CD14-positive monocyte (primary cell): ENCODE results near the gene DNAJB14. TPM values are rescaled to one million over a fixed set of nuclear protein-coding genes. Genes with fewer than 3 reads are reported as not detected.

Experiments
- DNase-seq, 3 donors: peaks; one replicate each; pipeline ENCODE4 v3.0.0-alpha.2; 2011 to 2022
- H2AFZ ChIP-seq: 2 replicates; pipeline ENCODE4 v1.6.0; 2012; ENCODE audit warnings: mild to moderate bottlenecking, low read depth, low read length, inconsistent platforms; ENCODE audit not compliant: insufficient read depth, poor library complexity, severe bottlenecking
- H3K27ac ChIP-seq, 2 donors: 1 replicate in 1 of 2; 2 replicates in 1 of 2; pipeline ENCODE4 v1.5.1; 2012 to 2013; ENCODE audit warnings: low read length in 2 of 2, control low read depth in 1 of 2, inconsistent platforms in 1 of 2, low read depth in 1 of 2, mild to moderate bottlenecking in 1 of 2
- H3K27me3 ChIP-seq, 2 donors: one replicate each; pipeline versions ENCODE4 v1.6.0 to v1.6.1; 2011 to 2013; ENCODE audit warnings: low read length in 2 of 2; ENCODE audit not compliant: control insufficient read depth in 2 of 2, insufficient read depth in 2 of 2
- H3K36me3 ChIP-seq, 2 donors: replicated peaks in 1 of 2; 1 replicate in 1 of 2; 2 replicates in 1 of 2; pipeline versions ENCODE4 v1.5.1 to v1.6.1; 2012 to 2013; ENCODE audit warnings: low read length in 2 of 2, control low read depth in 1 of 2, inconsistent platforms in 1 of 2, mild to moderate bottlenecking in 1 of 2; ENCODE audit not compliant: insufficient read depth in 2 of 2, control insufficient read depth in 1 of 2
- H3K4me1 ChIP-seq, 2 donors: 1 replicate in 1 of 2; 2 replicates in 1 of 2; pipeline versions ENCODE4 v1.5.1 to v1.6.1; 2012 to 2013; ENCODE audit warnings: low read length in 2 of 2, control low read depth in 1 of 2, inconsistent platforms in 1 of 2, mild to moderate bottlenecking in 1 of 2, moderate library complexity in 1 of 2; ENCODE audit not compliant: insufficient read depth in 2 of 2, control insufficient read depth in 1 of 2
- H3K4me2 ChIP-seq: replicated peaks from 2 replicates; pipeline ENCODE3; 2012; ENCODE audit warnings: low read length, moderate library complexity, mild to moderate bottlenecking; ENCODE audit not compliant: poor library complexity, severe bottlenecking; ENCODE audit errors: extremely low read depth
- H3K4me3 ChIP-seq, 3 experiments: fragments of 200-600 bp in 1 of 3; sonication (generic) in 1 of 3; replicated peaks in 1 of 3; 1 replicate in 2 of 3; 2 replicates in 1 of 3; pipeline ENCODE4 v1.5.1; 2011 to 2013; ENCODE audit warnings: low read length in 3 of 3, mild to moderate bottlenecking in 3 of 3, control low read depth in 2 of 3, low read depth in 2 of 3, inconsistent platforms in 1 of 3, moderate library complexity in 1 of 3
- H3K79me2 ChIP-seq: 2 replicates; pipeline ENCODE4 v1.6.0; 2012; ENCODE audit warnings: mild to moderate bottlenecking, control low read depth, inconsistent platforms, low read length, moderate library complexity; ENCODE audit not compliant: insufficient read depth
- H3K9ac ChIP-seq: 2 replicates; pipeline ENCODE4 v1.6.0; 2017; ENCODE audit warnings: low read length, mild to moderate bottlenecking; ENCODE audit not compliant: insufficient read depth, poor library complexity, severe bottlenecking
- H3K9me3 ChIP-seq, 2 donors: replicated peaks in 1 of 2; 1 replicate in 1 of 2; 2 replicates in 1 of 2; pipeline versions ENCODE4 v1.5.1 to v1.6.1; 2012 to 2013; ENCODE audit warnings: low read length in 2 of 2, control low read depth in 1 of 2; ENCODE audit not compliant: control insufficient read depth in 1 of 2, insufficient read depth in 1 of 2
- H4K20me1 ChIP-seq: 2 replicates; pipeline ENCODE4 v1.6.0; 2012; ENCODE audit warnings: mild to moderate bottlenecking, low read length, control low read depth, moderate library complexity; ENCODE audit not compliant: insufficient read depth
- H3K27ac Mint-ChIP-seq, 7 donors: one replicate each; pipeline ENCODE4 v1.8.0; 2020; ENCODE audit warnings: mild to moderate bottlenecking in 7 of 7, mixed read lengths in 7 of 7, moderate library complexity in 6 of 7, inconsistent platforms in 2 of 7
- H3K27me3 Mint-ChIP-seq, 3 donors: one replicate each; pipeline ENCODE4 v1.8.0; 2021 to 2022; ENCODE audit warnings: low read depth in 3 of 3, mild to moderate bottlenecking in 3 of 3, mixed read lengths in 3 of 3, moderate library complexity in 3 of 3, inconsistent platforms in 1 of 3
- H3K36me3 Mint-ChIP-seq, 2 donors: one replicate each; pipeline ENCODE4 v1.8.0; 2020; ENCODE audit warnings: mixed read lengths in 2 of 2, inconsistent platforms in 1 of 2, mild to moderate bottlenecking in 1 of 2
- H3K4me1 Mint-ChIP-seq: one replicate; pipeline ENCODE4 v1.8.0; 2020; ENCODE audit warnings: mild to moderate bottlenecking, mixed read lengths
- H3K4me3 Mint-ChIP-seq, 2 donors: one replicate each; pipeline ENCODE4 v1.8.0; 2020; ENCODE audit warnings: mild to moderate bottlenecking in 2 of 2, mixed read lengths in 2 of 2, moderate library complexity in 1 of 2
- H3K9me3 Mint-ChIP-seq, 7 donors: one replicate each; pipeline ENCODE4 v1.8.0; 2020 to 2022; ENCODE audit warnings: mixed read lengths in 7 of 7, mild to moderate bottlenecking in 6 of 7, moderate library complexity in 6 of 7, inconsistent platforms in 2 of 7
- WGBS: methylation state at CpG from one replicate; pipeline ENCODE4 v1.1.5; 2013; ENCODE audit warnings: missing lambda C conversion rate; ENCODE audit not compliant: insufficient coverage; 5-methylcytosine and 5-hydroxymethylcytosine counted together
- intact Hi-C, 2 donors: fragments of 100-400 bp; cut with micrococcal nuclease; formaldehyde crosslinking; loops; one replicate each; pipeline versions ENCODE4 v1.15.0 to v1.15.1; 2023
- polyA plus RNA-seq, 3 donors: library from polyadenylated mRNA; depleted of rRNA in 1 of 3; unstranded in 2 of 3; stranded (reverse) in 1 of 3; fragments of 300-500 nt in 2 of 3; fragments of >200 nt in 1 of 3; fragmentation: Illumina TruSeq in 2 of 3; gene quantifications; 1 replicate in 2 of 3; 2 replicates in 1 of 3; pipeline ENCODE4 v1.2.3, GENCODE V29; 2012 to 2021
- TF ChIP-seq, protein P1 (sequence below): fragments of 200-600 bp; IDR thresholded peaks from one replicate; pipeline ENCODE4 v1.8.0; 2022; ENCODE audit warnings: antibody characterized with exemption, mild to moderate bottlenecking

DNAJB14 gene
- polyA plus RNA-seq, 3 donors: 15.6 to 21.4 (median 21.4) TPM

- intact Hi-C loops: no loop called here
- peaks cover 47 to 63% of the 10 kb centered on the region in 2 donors for H3K4me1 ChIP-seq
- no peak overlapping the region for H2AFZ ChIP-seq
- H4K20me1 ChIP-seq: peaks cover 30% of the 10 kb centered on the region
- peak overlapping the region; percentile 45 for H3K4me2 ChIP-seq
- peak in 2 of 3 donors; percentile 77 to 79 for DNase-seq
- peaks cover 0 to 2% (median 0%) of the 10 kb centered on the region in 7 donors for H3K9me3 Mint-ChIP-seq
- 10% methylated on average over 3 of the region's 10 CpGs for whole genome bisulfite sequencing
- H3K27me3 ChIP-seq: no peaks in the 10 kb centered on the region
- H3K27me3 Mint-ChIP-seq: no peaks in the 10 kb centered on the region
- H3K36me3 ChIP-seq: peaks cover 19 to 53% of the 10 kb centered on the region in 2 donors
- peaks cover 52 to 60% of the 10 kb centered on the region in 2 donors for H3K36me3 Mint-ChIP-seq
- peak overlapping the region; percentile 31 to 76 for H3K27ac ChIP-seq
- H3K9ac ChIP-seq: no peak overlapping the region
- H3K79me2 ChIP-seq: peaks cover 50% of the 10 kb centered on the region
- TF ChIP-seq, protein P1, sequence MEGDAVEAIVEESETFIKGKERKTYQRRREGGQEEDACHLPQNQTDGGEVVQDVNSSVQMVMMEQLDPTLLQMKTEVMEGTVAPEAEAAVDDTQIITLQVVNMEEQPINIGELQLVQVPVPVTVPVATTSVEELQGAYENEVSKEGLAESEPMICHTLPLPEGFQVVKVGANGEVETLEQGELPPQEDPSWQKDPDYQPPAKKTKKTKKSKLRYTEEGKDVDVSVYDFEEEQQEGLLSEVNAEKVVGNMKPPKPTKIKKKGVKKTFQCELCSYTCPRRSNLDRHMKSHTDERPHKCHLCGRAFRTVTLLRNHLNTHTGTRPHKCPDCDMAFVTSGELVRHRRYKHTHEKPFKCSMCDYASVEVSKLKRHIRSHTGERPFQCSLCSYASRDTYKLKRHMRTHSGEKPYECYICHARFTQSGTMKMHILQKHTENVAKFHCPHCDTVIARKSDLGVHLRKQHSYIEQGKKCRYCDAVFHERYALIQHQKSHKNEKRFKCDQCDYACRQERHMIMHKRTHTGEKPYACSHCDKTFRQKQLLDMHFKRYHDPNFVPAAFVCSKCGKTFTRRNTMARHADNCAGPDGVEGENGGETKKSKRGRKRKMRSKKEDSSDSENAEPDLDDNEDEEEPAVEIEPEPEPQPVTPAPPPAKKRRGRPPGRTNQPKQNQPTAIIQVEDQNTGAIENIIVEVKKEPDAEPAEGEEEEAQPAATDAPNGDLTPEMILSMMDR: no peak
- peak overlapping the region; percentile 88 to 96 (median 92) for H3K27ac Mint-ChIP-seq
- no peaks in the 10 kb centered on the region for H3K9me3 ChIP-seq
- H3K4me3 Mint-ChIP-seq: peak overlapping the region in 1 of 2 donors; percentile 61
- peaks cover 69% of the 10 kb centered on the region for H3K4me1 Mint-ChIP-seq
- peak overlapping the region in 1 of 3 experiments; percentile 21 for H3K4me3 ChIP-seq
Observed at GRCh38 chr4:99847362-99847976, 98.9 kb downstream of the DNAJB14 start.

DNA sequence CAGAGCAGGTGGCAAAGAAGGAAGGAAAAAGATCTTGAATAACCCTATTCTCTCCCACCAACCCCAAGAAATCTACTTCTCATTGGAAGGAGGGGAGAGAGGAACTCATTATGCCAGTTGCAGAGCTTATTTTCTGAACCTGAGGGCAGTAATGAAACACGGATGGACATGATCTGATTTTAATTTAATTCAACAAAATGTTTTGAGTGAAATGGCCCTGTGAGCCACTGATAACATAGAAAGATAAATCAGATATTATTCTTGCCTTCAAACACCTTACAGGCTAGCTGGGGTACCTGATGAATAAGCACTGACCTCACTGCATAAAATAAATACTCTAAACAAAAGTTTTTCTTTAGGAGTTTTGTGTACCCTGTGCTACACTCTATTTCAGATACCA lies 99.5 kb downstream of the DNAJB14 start:
- no CpG with 5 or more reads among the region's 1 CpG for WGBS
- H3K27ac ChIP-seq: peak overlapping the region in 1 of 2 donors; percentile 76
- Mint-ChIP-seq H3K36me3 (peaks cover 53 to 57% of the 10 kb centered on the region in 2 donors), H3K4me1 (peaks cover 64% of the 10 kb centered on the region), H3K9me3 (peaks cover 0 to 2% (median 0%) of the 10 kb centered on the region in 7 donors), H3K4me3 (no peak overlapping the region), H3K27me3 (no peaks in the 10 kb centered on the region), H3K27ac (peak overlapping the region; percentile 57 to 96 (median 91))
- H3K9ac ChIP-seq: no peak overlapping the region
- H4K20me1 ChIP-seq: peaks cover 36% of the 10 kb centered on the region
- peaks cover 47 to 59% of the 10 kb centered on the region in 2 donors for H3K4me1 ChIP-seq
- H3K4me3 ChIP-seq: peak overlapping the region in 1 of 3 experiments; percentile 21
- no peaks in the 10 kb centered on the region for H3K27me3 ChIP-seq
- H3K9me3 ChIP-seq: no peaks in the 10 kb centered on the region
- DNase-seq: no peak
- H3K36me3 ChIP-seq: peaks cover 25 to 54% of the 10 kb centered on the region in 2 donors
- intact Hi-C loops: no loop called here
- peak overlapping the region; percentile 45 for H3K4me2 ChIP-seq
- H3K79me2 ChIP-seq: peaks cover 50% of the 10 kb centered on the region
- TF ChIP-seq, protein P1: no peak
- H2AFZ ChIP-seq: no peak overlapping the region

Other genes with a start within 250 kb of the DNAJB14 start
- gene DAPP1, start 129.8 kb downstream of the DNAJB14 start, polyA plus RNA-seq: 100 to 1,000 TPM in 1 of 3 donors, 10 to 100 TPM in 2; 63.1 to 125 (median 87.2) TPM
- gene LAMTOR3, start 52.2 kb downstream of the DNAJB14 start, polyA plus RNA-seq: 10 to 100 TPM; 19.9 to 83.3 (median 62.5) TPM
- 100 to 1,000 TPM; 208 to 450 (median 416) TPM for gene H2AZ1, start 3.7 kb upstream of the DNAJB14 start, polyA plus RNA-seq
- under 1 TPM in 2 of 3 donors, not detected in 1; 0.05 to 0.15 TPM for gene DDIT4L, start 243.8 kb upstream of the DNAJB14 start, polyA plus RNA-seq